DOHH2 (cell line): ENCODE measurements around the gene GPX3.

Experiments used
- H3F3A ChIP-seq: fragments of 200-600 bp; sonication (generic), shearing (Covaris generic); 2 replicates; pipeline ENCODE4 v1.6.0; 2016; ENCODE audit warnings: antibody characterized with exemption, mild to moderate bottlenecking; ENCODE audit not compliant: control insufficient read depth, insufficient read depth
- H3K27ac ChIP-seq: fragments of 200-600 bp; sonication (generic); 2 replicates; pipeline ENCODE4 v1.5.1; 2014; ENCODE audit warnings: low read depth, mild to moderate bottlenecking, low read length, moderate library complexity
- H3K27me3 ChIP-seq: fragments of 200-600 bp; sonication (generic); 2 replicates; pipeline ENCODE4 v1.6.1; 2014; ENCODE audit warnings: mild to moderate bottlenecking, low read length, mixed read lengths; ENCODE audit not compliant: control insufficient read depth
- H3K36me3 ChIP-seq: fragments of 200-600 bp; sonication (generic); 2 replicates; pipeline ENCODE4 v1.6.1; 2014; ENCODE audit warnings: mild to moderate bottlenecking, low read length, moderate library complexity, mixed read lengths; ENCODE audit not compliant: control insufficient read depth
- H3K4me1 ChIP-seq: fragments of 200-600 bp; sonication (generic); 2 replicates; pipeline ENCODE4 v1.6.1; 2014; ENCODE audit warnings: mild to moderate bottlenecking, low read length, mixed read lengths; ENCODE audit not compliant: control insufficient read depth
- H3K4me2 ChIP-seq: fragments of 200-600 bp; sonication (generic); 2 replicates; pipeline ENCODE4 v1.6.0; 2014; ENCODE audit warnings: mild to moderate bottlenecking, low read length, moderate library complexity
- H3K4me3 ChIP-seq: fragments of 200-600 bp; sonication (generic); 2 replicates; pipeline ENCODE4 v1.5.1; 2014; ENCODE audit warnings: mild to moderate bottlenecking, low read length, mixed read lengths
- H3K79me2 ChIP-seq: fragments of 200-600 bp; sonication (generic); 2 replicates; pipeline ENCODE4 v1.6.1; 2014; ENCODE audit warnings: mild to moderate bottlenecking, low read length, mixed read lengths; ENCODE audit not compliant: control insufficient read depth
- H3K9me2 ChIP-seq: fragments of 200-600 bp; sonication (generic); replicated peaks from 2 replicates; pipeline ENCODE4 v1.6.1; 2014; ENCODE audit warnings: mild to moderate bottlenecking, low read length, mixed read lengths; ENCODE audit not compliant: control insufficient read depth
- H3K9me3 ChIP-seq: fragments of 200-600 bp; sonication (generic); 2 replicates; pipeline ENCODE4 v1.6.1; 2014; ENCODE audit warnings: antibody characterized with exemption, low read length, mixed read lengths; ENCODE audit not compliant: control insufficient read depth, insufficient read depth
- H4K20me1 ChIP-seq: fragments of 200-600 bp; sonication (generic); 2 replicates; pipeline ENCODE4 v1.6.0; 2014; ENCODE audit warnings: low read depth, mild to moderate bottlenecking, antibody characterized with exemption, low read length, moderate library complexity; ENCODE audit not compliant: control insufficient read depth, insufficient read depth
- CTCF ChIP-seq: fragments of 200-600 bp; sonication (generic); IDR thresholded peaks from one replicate; pipeline ENCODE4 v1.5.1; 2014; ENCODE audit warnings: antibody characterized with exemption, mild to moderate bottlenecking, low read depth, low read length; ENCODE audit not compliant: poor library complexity, severe bottlenecking
- EZH2phosphoT487 ChIP-seq: fragments of 200-600 bp; sonication (generic); IDR thresholded peaks from 2 replicates; pipeline ENCODE4 v1.6.1; 2017; ENCODE audit warnings: borderline replicate concordance, mild to moderate bottlenecking, antibody characterized with exemption, low read length, moderate library complexity, mixed read lengths

The GPX3 gene

GRCh38 chr5:151004499-151004898, 15.9 kb upstream of the GPX3 start:
- H3K27me3 ChIP-seq = peaks cover 25% of the 10 kb centered on the region
- TF ChIP-seq CTCF (no peak), EZH2phosphoT487 (no peak)
- H3K9me2 ChIP-seq = no peaks in the 10 kb centered on the region
- H3K79me2 ChIP-seq = no peaks in the 10 kb centered on the region
- no peak overlapping the region for H3K27ac ChIP-seq
- H3K4me3 ChIP-seq = no peak overlapping the region
- H3K9me3 ChIP-seq = no peaks in the 10 kb centered on the region
- H3K36me3 ChIP-seq = no peaks in the 10 kb centered on the region
- H3K4me2 ChIP-seq = no peak overlapping the region
- no peaks in the 10 kb centered on the region for H3F3A ChIP-seq
- no peaks in the 10 kb centered on the region for H3K4me1 ChIP-seq
- H4K20me1 ChIP-seq = no peaks in the 10 kb centered on the region

- Histone ChIP-seq H3K9me2 (no peaks in the 10 kb centered on the region), H3K27me3 (peaks cover 25% of the 10 kb centered on the region), H3K36me3 (no peaks in the 10 kb centered on the region), H4K20me1 (no peaks in the 10 kb centered on the region), H3K9me3 (no peaks in the 10 kb centered on the region), H3K27ac (no peak overlapping the region), H3F3A (no peaks in the 10 kb centered on the region), H3K4me2 (no peak overlapping the region), H3K79me2 (no peaks in the 10 kb centered on the region), H3K4me3 (no peak overlapping the region), H3K4me1 (no peaks in the 10 kb centered on the region)
- no peak for TF ChIP-seq CTCF
- TF ChIP-seq EZH2phosphoT487 = no peak
Measured at GRCh38 chr5:151005187-151005949, 15.0 kb upstream of the GPX3 start.

- H3K9me3 ChIP-seq = no peaks in the 10 kb centered on the region
- H3K4me2 ChIP-seq = no peak overlapping the region
- H3K9me2 ChIP-seq = no peaks in the 10 kb centered on the region
- TF ChIP-seq CTCF = no peak
- TF ChIP-seq EZH2phosphoT487 = no peak
- H3K79me2 ChIP-seq = no peaks in the 10 kb centered on the region
- no peaks in the 10 kb centered on the region for H3F3A ChIP-seq
- H3K36me3 ChIP-seq = no peaks in the 10 kb centered on the region
- no peak overlapping the region for H3K27ac ChIP-seq
- no peak overlapping the region for H3K4me3 ChIP-seq
- H4K20me1 ChIP-seq = no peaks in the 10 kb centered on the region
- no peaks in the 10 kb centered on the region for H3K4me1 ChIP-seq
- H3K27me3 ChIP-seq = peaks cover 22% of the 10 kb centered on the region
Measured at GRCh38 chr5:151005950-151006576, 14.3 kb upstream of the GPX3 start.
